Activated CD4-positive, alpha-beta T cell treated with anti-CD3 and anti-CD28 coated beads for 1 hour (primary cell): ENCODE results near the gene TEX48.

Source experiments
- DNase-seq: peaks from one replicate; pipeline ENCODE4 v3.0.0-alpha.2; 2020

Gene TEX48

GRCh38 chr9:114664181-114664580, 17.8 kb downstream of the TEX48 start:
- DNase-seq = no peak

GRCh38 chr9:114662081-114662989, 19.7 kb downstream of the TEX48 start:
- peak; percentile 28 for DNase-seq

- DNase-seq = no peak
These were observed 24.3 kb downstream of the TEX48 start, which contains the start of gene TEX53 for GRCh38 chr9:114657705-114658104. TEX53 (minus strand) TSS chr9:114657805; CDS start chr9:114657774, 31 bp downstream.

- no peak for DNase-seq
These were observed 25.7 kb downstream of the TEX48 start for GRCh38 chr9:114656301-114656700.

GRCh38 chr9:114655689-114656088, 26.3 kb downstream of the TEX48 start:
- no peak for DNase-seq

GRCh38 chr9:114653556-114654159, 28.3 kb downstream of the TEX48 start:
- DNase-seq = peak; percentile 61

GRCh38 chr9:114652776-114653555, 29.0 kb downstream of the TEX48 start:
- no peak for DNase-seq

- DNase-seq = no peak
These were observed 38.1 kb downstream of the TEX48 start for GRCh38 chr9:114643896-114644295.

- no peak for DNase-seq
These were observed 39.0 kb downstream of the TEX48 start for GRCh38 chr9:114643001-114643400.

- no peak for DNase-seq
These were observed 40.0 kb downstream of the TEX48 start for GRCh38 chr9:114641967-114642366.

- DNase-seq = no peak
These were observed 43.6 kb downstream of the TEX48 start for GRCh38 chr9:114638404-114638803.

- no peak for DNase-seq
These were observed 47.6 kb downstream of the TEX48 start for GRCh38 chr9:114634387-114634786.

- no peak for DNase-seq
These were observed 48.4 kb downstream of the TEX48 start for GRCh38 chr9:114633438-114634089.

GRCh38 chr9:114631166-114631565, 50.8 kb downstream of the TEX48 start:
- no peak for DNase-seq

- no peak for DNase-seq
These were observed 52.4 kb downstream of the TEX48 start for GRCh38 chr9:114629563-114630090.

- no peak for DNase-seq
These were observed 54.4 kb downstream of the TEX48 start for GRCh38 chr9:114627553-114627952.

- DNase-seq = no peak
These were observed 55.5 kb downstream of the TEX48 start for GRCh38 chr9:114626415-114627020.

GRCh38 chr9:114624677-114625076, 57.3 kb downstream of the TEX48 start:
- DNase-seq = no peak

- no peak for DNase-seq
These were observed 59.9 kb downstream of the TEX48 start for GRCh38 chr9:114621975-114622609.

GRCh38 chr9:114621561-114621960, 60.4 kb downstream of the TEX48 start:
- DNase-seq = no peak

GRCh38 chr9:114619191-114619761, 62.7 kb downstream of the TEX48 start:
- DNase-seq = no peak
